ENCODE data around the gene AQP11.

Gene AQP11

DNA sequence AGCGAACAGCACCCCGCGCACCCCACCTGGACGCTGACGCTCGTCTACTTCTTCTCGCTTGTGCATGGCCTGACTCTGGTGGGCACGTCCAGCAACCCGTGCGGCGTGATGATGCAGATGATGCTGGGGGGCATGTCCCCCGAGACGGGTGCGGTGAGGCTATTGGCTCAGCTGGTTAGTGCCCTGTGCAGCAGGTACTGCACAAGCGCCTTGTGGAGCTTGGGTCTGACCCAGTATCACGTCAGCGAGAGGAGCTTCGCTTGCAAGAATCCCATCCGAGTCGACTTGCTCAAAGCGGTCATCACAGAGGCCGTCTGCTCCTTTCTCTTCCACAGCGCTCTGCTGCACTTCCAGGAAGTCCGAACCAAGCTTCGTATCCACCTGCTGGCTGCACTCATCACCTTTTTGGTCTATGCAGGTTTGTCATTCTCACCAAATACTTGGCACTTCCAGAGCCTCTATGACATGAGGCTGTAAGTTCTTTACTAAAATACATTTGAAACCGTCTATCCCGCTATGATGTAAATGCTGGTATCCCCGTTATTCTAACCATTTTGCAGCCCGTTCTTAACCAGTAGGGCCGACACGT lies 535 bp downstream of the AQP11 start:
- TF ChIP-seq MYC (IDR thresholded peaks at IDR 0.05; ENCODE audit: low read depth, low read length), result no peak
- TF ChIP-seq, protein P1, sequence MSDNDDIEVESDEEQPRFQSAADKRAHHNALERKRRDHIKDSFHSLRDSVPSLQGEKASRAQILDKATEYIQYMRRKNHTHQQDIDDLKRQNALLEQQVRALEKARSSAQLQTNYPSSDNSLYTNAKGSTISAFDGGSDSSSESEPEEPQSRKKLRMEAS (IDR thresholded peaks at IDR 0.05; ENCODE audit: low read depth, low read length), result no peak
- no peak for TF ChIP-seq POLR2A (IDR thresholded peaks at IDR 0.05; ENCODE audit: extremely low read depth, insufficient read length)
- TF ChIP-seq, protein P2, sequence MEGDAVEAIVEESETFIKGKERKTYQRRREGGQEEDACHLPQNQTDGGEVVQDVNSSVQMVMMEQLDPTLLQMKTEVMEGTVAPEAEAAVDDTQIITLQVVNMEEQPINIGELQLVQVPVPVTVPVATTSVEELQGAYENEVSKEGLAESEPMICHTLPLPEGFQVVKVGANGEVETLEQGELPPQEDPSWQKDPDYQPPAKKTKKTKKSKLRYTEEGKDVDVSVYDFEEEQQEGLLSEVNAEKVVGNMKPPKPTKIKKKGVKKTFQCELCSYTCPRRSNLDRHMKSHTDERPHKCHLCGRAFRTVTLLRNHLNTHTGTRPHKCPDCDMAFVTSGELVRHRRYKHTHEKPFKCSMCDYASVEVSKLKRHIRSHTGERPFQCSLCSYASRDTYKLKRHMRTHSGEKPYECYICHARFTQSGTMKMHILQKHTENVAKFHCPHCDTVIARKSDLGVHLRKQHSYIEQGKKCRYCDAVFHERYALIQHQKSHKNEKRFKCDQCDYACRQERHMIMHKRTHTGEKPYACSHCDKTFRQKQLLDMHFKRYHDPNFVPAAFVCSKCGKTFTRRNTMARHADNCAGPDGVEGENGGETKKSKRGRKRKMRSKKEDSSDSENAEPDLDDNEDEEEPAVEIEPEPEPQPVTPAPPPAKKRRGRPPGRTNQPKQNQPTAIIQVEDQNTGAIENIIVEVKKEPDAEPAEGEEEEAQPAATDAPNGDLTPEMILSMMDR (IDR thresholded peaks at IDR 0.05; ENCODE audit: low read depth, low read length), result no peak
- DNase-seq (ENCODE audit: low read depth), result peak; percentile 15
- peak overlapping the region; percentile 18 for H3K4me3 ChIP-seq (ENCODE audit: low read depth, low read length)

DNA sequence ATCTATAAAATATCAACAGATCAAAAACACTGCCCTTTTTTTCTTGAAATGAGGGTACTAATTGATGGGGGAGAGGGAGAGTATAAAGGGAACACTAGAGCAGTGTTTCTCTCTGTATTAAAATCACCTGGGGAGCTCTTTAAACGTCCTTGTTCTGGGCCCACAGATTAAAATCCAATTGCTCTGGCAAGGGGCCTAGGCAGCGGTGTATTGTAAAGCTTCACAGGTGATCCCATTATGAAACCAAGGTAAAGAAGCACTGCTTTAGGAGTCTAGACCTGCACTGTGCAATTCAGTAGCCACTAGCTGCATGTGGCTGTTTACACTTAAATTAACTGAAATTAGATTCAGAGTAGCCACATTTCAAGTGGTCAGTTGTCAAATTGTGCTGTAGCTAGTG lies 3.0 kb downstream of the AQP11 start:
- DNase-seq (ENCODE audit: low read depth), result no peak
- no peak overlapping the region for H3K4me3 ChIP-seq (ENCODE audit: low read depth, low read length)
- TF ChIP-seq, protein P1 (IDR thresholded peaks at IDR 0.05; ENCODE audit: low read depth, low read length), result no peak
- TF ChIP-seq, protein P2 (IDR thresholded peaks at IDR 0.05; ENCODE audit: low read depth, low read length), result no peak
- TF ChIP-seq POLR2A (IDR thresholded peaks at IDR 0.05; ENCODE audit: extremely low read depth, insufficient read length), result no peak
- TF ChIP-seq MYC (IDR thresholded peaks at IDR 0.05; ENCODE audit: low read depth, low read length), result no peak

DNA sequence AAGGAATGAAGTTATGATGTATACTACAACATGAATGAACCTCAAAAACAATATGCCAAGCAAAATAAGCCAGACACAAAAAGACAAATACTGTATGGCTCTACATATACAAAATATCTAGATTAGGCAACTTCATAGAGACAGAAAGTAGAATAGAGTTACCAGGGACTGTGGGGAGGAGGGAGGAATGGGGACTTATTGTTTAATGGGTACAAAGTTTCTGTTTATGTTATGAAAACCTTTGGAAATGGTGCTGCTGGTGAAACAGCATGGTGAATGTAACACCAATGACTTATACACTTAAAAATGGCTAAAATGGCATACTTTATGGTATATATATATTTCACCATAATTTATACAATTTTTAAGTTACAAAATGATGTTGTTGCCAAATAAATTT lies 4.1 kb downstream of the AQP11 start:
- H3K4me3 ChIP-seq (ENCODE audit: low read depth, low read length), result no peak overlapping the region
- no peak for DNase-seq (ENCODE audit: low read depth)
- TF ChIP-seq, protein P2 (IDR thresholded peaks at IDR 0.05; ENCODE audit: low read depth, low read length), result no peak
- no peak for TF ChIP-seq MYC (IDR thresholded peaks at IDR 0.05; ENCODE audit: low read depth, low read length)
- TF ChIP-seq POLR2A (IDR thresholded peaks at IDR 0.05; ENCODE audit: extremely low read depth, insufficient read length), result no peak
- TF ChIP-seq, protein P1 (IDR thresholded peaks at IDR 0.05; ENCODE audit: low read depth, low read length), result no peak

DNA sequence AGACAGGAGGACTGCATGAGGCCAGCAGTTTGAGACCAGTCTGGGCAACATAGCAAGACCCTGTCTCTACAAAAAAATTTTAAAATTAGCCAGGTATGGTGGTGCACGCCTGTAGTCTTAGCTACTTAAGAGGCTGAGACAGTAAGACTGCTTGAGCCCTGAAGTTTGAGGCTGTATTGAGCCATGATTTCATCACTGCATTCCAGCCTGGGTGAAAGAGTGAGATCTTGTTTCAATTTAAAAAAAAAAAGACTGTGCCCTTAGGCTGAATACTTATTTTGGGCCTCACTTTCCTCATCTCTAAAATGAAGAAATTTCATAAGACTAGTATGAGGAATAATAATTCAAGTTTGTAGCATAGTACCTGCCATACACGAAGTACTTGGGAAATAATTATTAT lies 6.9 kb downstream of the AQP11 start:
- TF ChIP-seq POLR2A (IDR thresholded peaks at IDR 0.05; ENCODE audit: extremely low read depth, insufficient read length) (no peak), MYC (IDR thresholded peaks at IDR 0.05; ENCODE audit: low read depth, low read length) (no peak)
- TF ChIP-seq, protein P2 (IDR thresholded peaks at IDR 0.05; ENCODE audit: low read depth, low read length), result no peak
- TF ChIP-seq, protein P1 (IDR thresholded peaks at IDR 0.05; ENCODE audit: low read depth, low read length), result no peak
- DNase-seq (ENCODE audit: low read depth), result no peak

DNA sequence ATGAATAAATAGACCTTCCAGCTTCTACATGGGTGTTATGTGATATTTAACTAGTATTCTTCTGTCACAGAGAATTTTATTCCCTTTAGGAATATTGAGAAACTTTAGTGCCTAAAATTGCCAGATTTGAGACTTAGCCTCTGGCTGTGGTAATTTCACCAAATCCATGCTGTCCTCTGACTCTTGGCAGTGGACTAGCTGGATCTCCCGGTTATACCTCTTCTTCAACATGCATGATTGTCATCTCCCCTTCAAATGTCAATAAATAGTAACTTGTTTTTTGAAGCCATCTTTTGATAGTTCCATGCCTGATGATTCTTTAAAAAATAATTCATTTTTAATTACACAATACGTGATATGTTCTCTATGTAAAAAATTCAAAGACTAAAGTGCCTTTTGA lies 8.4 kb downstream of the AQP11 start:
- no peak for DNase-seq (ENCODE audit: low read depth)
- TF ChIP-seq MYC (IDR thresholded peaks at IDR 0.05; ENCODE audit: low read depth, low read length) (no peak), POLR2A (IDR thresholded peaks at IDR 0.05; ENCODE audit: extremely low read depth, insufficient read length) (no peak)
- TF ChIP-seq, protein P1 (IDR thresholded peaks at IDR 0.05; ENCODE audit: low read depth, low read length), result no peak
- TF ChIP-seq, protein P2 (IDR thresholded peaks at IDR 0.05; ENCODE audit: low read depth, low read length), result no peak
- H3K4me3 ChIP-seq (ENCODE audit: low read depth, low read length), result no peak overlapping the region

More for the DNA sequence above, 6.9 kb downstream of the AQP11 start:
- no peak overlapping the region for H3K4me3 ChIP-seq (ENCODE audit: low read depth, low read length)
